BE2C (cell line): ENCODE data around the gene KCNQ5.

Experiments used
- DNase-seq: peaks from one replicate; pipeline ENCODE4 v3.0.0-alpha.2; 2020
- H3K27me3 ChIP-seq: fragments of 250-450 bp; sonication (Bioruptor Pico); 2 replicates; pipeline ENCODE4 v1.5.1; 2020; ENCODE audit warnings: mild to moderate bottlenecking
- H3K36me3 ChIP-seq: fragments of 250-450 bp; sonication (Bioruptor Pico); 2 replicates; pipeline ENCODE4 v1.5.1; 2020; ENCODE audit warnings: mild to moderate bottlenecking
- H3K4me1 ChIP-seq: fragments of 250-450 bp; sonication (Bioruptor Pico); 2 replicates; pipeline ENCODE4 v1.5.1; 2020
- H3K4me3 ChIP-seq: 2 replicates; pipeline ENCODE4 v1.5.1; 2011; ENCODE audit warnings: low read depth, low read length
- H3K9me3 ChIP-seq: fragments of 250-450 bp; sonication (Bioruptor Pico); 2 replicates; pipeline ENCODE4 v1.5.1; 2020
- TF ChIP-seq, protein P1 (sequence below): IDR thresholded peaks from 2 replicates; pipeline ENCODE4 v1.5.1; 2012; ENCODE audit warnings: mild to moderate bottlenecking, low read depth, low read length

KCNQ5 gene

GRCh38 chr6:72595812-72596211, 26.1 kb upstream of the KCNQ5 start:
- DNase-seq, result no peak
- Histone ChIP-seq H3K4me1 (no peaks in the 10 kb centered on the region), H3K4me3 (no peak overlapping the region), H3K36me3 (no peaks in the 10 kb centered on the region), H3K9me3 (no peaks in the 10 kb centered on the region), H3K27me3 (no peaks in the 10 kb centered on the region)
- TF ChIP-seq, protein P1, sequence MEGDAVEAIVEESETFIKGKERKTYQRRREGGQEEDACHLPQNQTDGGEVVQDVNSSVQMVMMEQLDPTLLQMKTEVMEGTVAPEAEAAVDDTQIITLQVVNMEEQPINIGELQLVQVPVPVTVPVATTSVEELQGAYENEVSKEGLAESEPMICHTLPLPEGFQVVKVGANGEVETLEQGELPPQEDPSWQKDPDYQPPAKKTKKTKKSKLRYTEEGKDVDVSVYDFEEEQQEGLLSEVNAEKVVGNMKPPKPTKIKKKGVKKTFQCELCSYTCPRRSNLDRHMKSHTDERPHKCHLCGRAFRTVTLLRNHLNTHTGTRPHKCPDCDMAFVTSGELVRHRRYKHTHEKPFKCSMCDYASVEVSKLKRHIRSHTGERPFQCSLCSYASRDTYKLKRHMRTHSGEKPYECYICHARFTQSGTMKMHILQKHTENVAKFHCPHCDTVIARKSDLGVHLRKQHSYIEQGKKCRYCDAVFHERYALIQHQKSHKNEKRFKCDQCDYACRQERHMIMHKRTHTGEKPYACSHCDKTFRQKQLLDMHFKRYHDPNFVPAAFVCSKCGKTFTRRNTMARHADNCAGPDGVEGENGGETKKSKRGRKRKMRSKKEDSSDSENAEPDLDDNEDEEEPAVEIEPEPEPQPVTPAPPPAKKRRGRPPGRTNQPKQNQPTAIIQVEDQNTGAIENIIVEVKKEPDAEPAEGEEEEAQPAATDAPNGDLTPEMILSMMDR, result no peak

DNA sequence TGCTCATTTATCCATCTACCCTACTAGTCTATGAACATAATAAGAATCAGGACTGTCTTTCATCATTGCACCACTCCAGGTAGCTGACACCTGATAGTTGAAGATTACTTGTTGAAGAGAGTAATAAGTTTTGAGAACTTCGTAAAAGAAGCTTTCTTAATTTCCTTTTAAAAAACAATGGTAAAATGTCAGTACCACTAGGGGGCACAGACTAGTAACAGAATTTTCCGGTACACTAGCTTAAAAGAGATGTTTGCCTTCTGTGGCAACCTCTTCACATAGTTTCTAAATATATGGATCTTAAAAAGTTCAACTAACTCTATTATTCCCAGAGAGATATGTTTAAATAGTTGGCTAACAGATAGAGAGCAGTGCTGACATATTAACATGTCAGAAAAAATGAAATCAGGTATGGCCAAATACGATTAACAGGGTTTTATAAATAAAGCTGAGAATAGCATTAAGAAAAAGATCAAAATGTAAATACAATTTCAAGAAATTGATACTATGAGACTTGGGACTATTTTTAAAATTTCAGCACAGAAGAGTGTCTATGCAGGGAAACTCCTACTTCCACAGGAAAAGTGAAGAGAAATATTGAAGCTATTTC, 5.4 kb upstream of the KCNQ5 start:
- Histone ChIP-seq H3K4me3 (no peak overlapping the region), H3K36me3 (no peaks in the 10 kb centered on the region), H3K27me3 (peaks cover 16% of the 10 kb centered on the region), H3K4me1 (no peaks in the 10 kb centered on the region), H3K9me3 (no peaks in the 10 kb centered on the region)
- TF ChIP-seq, protein P1, result peak; percentile 57
- no peak for DNase-seq

DNA sequence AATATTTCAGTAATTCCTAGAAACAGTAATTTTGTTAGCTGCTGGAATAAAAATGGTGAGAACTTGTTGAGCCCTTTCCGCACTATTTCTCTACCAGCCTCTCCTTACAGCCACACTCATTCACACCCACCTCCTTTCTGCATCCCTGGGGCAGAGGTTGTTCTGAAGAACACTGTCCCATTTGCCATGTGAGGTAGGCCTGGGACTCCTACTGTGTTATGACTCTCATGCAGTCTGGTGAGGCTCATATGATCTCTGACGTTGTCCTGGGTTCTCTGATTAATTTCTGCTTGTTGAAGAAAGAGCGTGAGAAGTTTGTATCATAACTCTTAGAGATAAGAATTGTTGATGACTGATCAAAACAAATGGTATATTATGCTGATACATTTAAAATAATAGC, 4.1 kb upstream of the KCNQ5 start:
- peaks cover 28% of the 10 kb centered on the region for H3K27me3 ChIP-seq

DNA sequence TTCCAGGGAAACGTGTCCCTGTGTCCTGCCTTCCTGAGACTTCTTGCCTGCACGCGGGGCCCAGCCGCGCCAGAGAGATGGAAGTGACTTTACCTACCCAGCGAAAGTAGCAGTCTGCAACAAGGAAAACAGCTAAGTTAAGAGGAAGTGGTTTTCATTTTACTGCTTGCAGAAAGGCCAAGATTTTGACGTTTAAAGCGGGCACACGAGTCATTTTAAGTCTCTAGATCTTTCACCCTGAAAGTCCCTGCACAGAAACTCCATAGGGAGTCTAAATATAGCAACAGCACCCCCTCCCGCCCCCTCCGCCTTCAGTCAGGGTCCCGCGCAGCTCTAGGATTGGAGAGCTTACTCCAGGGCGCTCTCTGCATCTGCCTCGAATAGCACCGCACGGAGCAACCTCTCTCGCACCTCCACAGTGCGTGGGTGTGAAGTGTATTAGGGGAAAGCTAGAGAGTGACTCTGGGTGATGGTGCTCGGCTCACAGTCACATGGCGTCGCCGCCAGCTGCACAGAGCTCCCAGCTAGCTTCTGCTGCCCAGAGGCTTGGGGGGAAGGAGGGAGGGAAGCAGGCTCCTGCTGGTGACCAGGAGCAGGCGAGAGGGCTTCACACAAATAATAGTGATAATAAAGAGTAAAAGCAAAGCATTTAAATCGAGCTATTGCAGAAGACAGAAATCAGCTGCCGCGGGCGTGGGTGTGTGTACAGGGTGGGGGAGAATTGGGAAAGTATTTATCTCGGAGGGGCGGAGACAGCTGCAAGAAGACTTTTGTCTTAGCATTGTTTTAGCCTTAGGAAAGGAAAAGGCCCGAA, 1.8 kb upstream of the KCNQ5 start:
- Histone ChIP-seq H3K36me3 (no peaks in the 10 kb centered on the region), H3K27me3 (peaks cover 41% of the 10 kb centered on the region), H3K9me3 (no peaks in the 10 kb centered on the region), H3K4me3 (peak overlapping the region; percentile 52), H3K4me1 (no peaks in the 10 kb centered on the region)
- peak; percentile 58 for DNase-seq
- TF ChIP-seq, protein P1, result no peak

More for the DNA sequence above, 4.1 kb upstream of the KCNQ5 start:
- Histone ChIP-seq H3K4me1 (no peaks in the 10 kb centered on the region), H3K4me3 (no peak overlapping the region), H3K36me3 (no peaks in the 10 kb centered on the region), H3K9me3 (no peaks in the 10 kb centered on the region)
- no peak for DNase-seq
- TF ChIP-seq, protein P1, result no peak

DNA sequence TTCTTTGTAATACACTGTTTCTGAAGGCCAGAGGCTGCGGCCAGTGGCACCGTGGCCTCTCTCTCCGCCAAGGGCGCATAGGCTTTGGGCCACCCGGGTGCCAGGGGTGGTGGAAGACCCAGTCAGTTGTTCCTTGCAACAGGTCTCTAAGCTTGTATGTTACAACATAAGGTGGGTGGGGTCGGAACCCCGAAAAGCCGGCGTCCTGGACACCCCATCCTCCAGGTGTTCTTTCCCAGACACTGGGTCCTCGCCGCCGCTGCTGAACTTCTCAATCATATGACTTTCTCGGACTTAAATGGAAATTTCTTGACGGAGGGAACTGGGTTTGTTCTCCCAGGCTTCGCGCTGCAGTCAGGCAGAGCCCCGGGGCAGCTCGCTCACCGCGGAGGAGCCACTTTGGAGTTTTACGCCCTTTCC, 983 bp upstream of the KCNQ5 start:
- TF ChIP-seq, protein P1, result no peak
- Histone ChIP-seq H3K4me3 (peak overlapping the region; percentile 52), H3K27me3 (peaks cover 41% of the 10 kb centered on the region), H3K9me3 (no peaks in the 10 kb centered on the region), H3K36me3 (no peaks in the 10 kb centered on the region), H3K4me1 (no peaks in the 10 kb centered on the region)
- no peak for DNase-seq
